Duodenal mucosa (tissue), 2 donors: Measurements from ENCODE around the gene SPINK1.
A peak's percentile ranks its signal among the peaks of the same experiment; 100 is the strongest.
"Not testable (repeated sequence)": the region's sequence is repeated elsewhere in the genome, so short reads cannot be mapped to it uniquely, and the experiment has no call there.

Experiments used
- H3K27ac ChIP-seq: one replicate; pipeline ENCODE4 v1.7.0; 2013; ENCODE audit warnings: low read depth, low read length
- H3K27me3 ChIP-seq, 2 donors: one replicate each; pipeline ENCODE4 v1.7.0; 2013; ENCODE audit warnings: low read length in 2 of 2, control low read depth in 1 of 2; ENCODE audit not compliant: insufficient read depth in 2 of 2, control insufficient read depth in 1 of 2
- H3K36me3 ChIP-seq, 2 donors: one replicate each; pipeline ENCODE4 v1.7.0; 2013; ENCODE audit warnings: low read length in 2 of 2, control low read depth in 1 of 2; ENCODE audit not compliant: insufficient read depth in 2 of 2, control insufficient read depth in 1 of 2
- H3K4me1 ChIP-seq, 2 donors: one replicate each; pipeline ENCODE4 v1.7.0; 2013; ENCODE audit warnings: low read length in 2 of 2, control low read depth in 1 of 2; ENCODE audit not compliant: insufficient read depth in 2 of 2, control insufficient read depth in 1 of 2
- H3K4me3 ChIP-seq, 2 donors: one replicate each; pipeline ENCODE4 v1.7.0; 2013; ENCODE audit warnings: low read length in 2 of 2, low read depth in 1 of 2
- H3K9ac ChIP-seq, 2 donors: one replicate each; pipeline ENCODE4 v1.7.0; 2013; ENCODE audit warnings: low read length in 2 of 2, low read depth in 1 of 2
- H3K9me3 ChIP-seq, 2 donors: one replicate each; pipeline ENCODE4 v1.7.0; 2013; ENCODE audit warnings: low read length in 2 of 2, control low read depth in 1 of 2; ENCODE audit not compliant: control insufficient read depth in 1 of 2

Gene SPINK1

DNA sequence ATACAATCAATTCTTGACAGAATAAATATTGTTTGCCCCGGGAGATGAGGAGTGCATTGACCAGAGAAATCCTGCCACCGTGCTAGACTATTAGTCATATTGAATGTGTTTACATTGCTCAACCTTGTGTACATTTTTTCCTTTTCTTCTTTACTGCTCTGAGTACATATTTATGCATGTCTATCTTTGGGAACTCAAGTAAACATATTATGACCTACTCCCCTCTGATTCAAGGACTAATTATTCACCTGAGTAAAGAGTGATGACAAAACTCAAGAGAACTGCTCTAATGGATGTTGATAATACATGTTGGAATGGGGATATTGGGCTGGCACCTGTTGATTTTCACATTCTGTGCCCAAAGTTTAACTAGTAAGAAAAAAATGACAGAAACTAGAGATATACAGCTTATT lies 3.9 kb upstream of the SPINK1 start:
- H3K4me3 ChIP-seq: no peak overlapping the region
- no peak overlapping the region for H3K9ac ChIP-seq
- no peaks in the 10 kb centered on the region for H3K9me3 ChIP-seq
- no peaks in the 10 kb centered on the region for H3K27me3 ChIP-seq
- peaks cover 25 to 46% of the 10 kb centered on the region in 2 donors for H3K4me1 ChIP-seq
- no peaks in the 10 kb centered on the region for H3K36me3 ChIP-seq
- no peak overlapping the region for H3K27ac ChIP-seq

DNA sequence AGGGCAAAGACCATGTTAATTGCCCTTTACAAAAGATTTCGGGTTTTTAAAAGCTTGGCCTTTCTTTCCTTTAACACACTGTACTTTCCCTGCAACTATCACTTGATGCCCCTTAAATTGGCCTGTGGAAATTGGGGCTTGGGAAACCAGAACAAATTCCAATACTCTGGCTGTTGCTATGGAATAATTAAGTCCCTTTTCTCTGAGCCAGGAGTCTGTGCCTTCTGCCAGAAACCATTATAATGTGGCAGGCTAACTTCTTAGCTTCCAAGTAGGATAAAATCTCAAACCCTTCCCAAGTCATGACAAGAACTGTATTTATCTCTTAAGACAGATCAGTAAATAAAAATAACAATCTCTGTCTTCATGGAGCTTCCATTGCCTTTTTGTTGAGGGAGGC lies 1.1 kb upstream of the SPINK1 start:
- Histone ChIP-seq H3K27ac (no peak overlapping the region), H3K9me3 (no peaks in the 10 kb centered on the region), H3K9ac (no peak overlapping the region), H3K27me3 (no peaks in the 10 kb centered on the region), H3K4me3 (peak overlapping the region in 1 of 2 donors; percentile 69), H3K4me1 (peaks cover 17 to 39% of the 10 kb centered on the region in 2 donors), H3K36me3 (no peaks in the 10 kb centered on the region)

DNA sequence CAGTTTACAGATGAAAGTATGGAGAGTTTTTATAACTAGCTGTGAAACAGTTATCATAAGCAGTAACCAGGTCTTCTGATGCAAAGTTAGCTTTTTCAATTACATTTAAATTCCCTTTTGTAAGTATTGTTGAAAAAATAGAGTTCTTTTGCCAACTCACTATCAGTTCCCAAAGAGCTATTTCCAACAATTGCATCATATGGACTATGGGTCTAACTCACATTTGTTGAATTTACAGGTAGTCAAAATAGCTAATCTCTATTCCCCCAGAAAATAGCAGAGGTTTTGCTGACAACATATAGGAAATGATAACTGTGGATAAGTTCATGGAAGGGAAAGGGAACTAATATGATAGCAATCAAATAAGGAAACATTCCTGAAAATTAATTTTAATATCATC lies 1.4 kb downstream of the SPINK1 start:
- H3K9ac ChIP-seq: peak overlapping the region; percentile 5 to 52
- H3K36me3 ChIP-seq: no peaks in the 10 kb centered on the region
- H3K27ac ChIP-seq: no peak overlapping the region
- H3K4me3 ChIP-seq: peak overlapping the region; percentile 65 to 69
- peaks cover 14 to 26% of the 10 kb centered on the region in 2 donors for H3K4me1 ChIP-seq
- H3K27me3 ChIP-seq: no peaks in the 10 kb centered on the region
- no peaks in the 10 kb centered on the region for H3K9me3 ChIP-seq

DNA sequence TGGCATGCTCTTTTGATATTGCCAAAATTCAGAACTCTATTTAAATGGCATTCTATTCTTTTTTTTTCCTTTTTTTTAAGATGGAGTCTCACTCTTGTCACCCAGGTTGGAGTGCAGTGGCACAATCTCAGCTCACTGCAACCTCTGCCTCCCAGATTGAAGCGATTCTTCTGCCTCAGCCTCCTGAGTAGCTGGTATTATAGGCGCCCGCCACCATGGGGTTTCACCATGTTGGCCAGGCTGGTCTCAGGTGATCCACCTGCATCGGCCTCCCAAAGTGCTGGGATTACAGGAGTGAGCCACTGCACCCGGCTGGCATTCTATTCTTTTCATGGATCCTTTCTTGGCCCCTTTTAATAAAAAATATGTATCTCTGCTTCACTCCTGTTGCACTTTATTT lies 4.5 kb downstream of the SPINK1 start:
- not testable (repeated sequence) for H3K27me3 ChIP-seq, H3K36me3 ChIP-seq, H3K9me3 ChIP-seq, H3K27ac ChIP-seq, H3K9ac ChIP-seq
- peak overlapping the region; percentile 10 to 19 for H3K4me3 ChIP-seq
- peaks cover 7 to 28% of the 10 kb centered on the region in 2 donors for H3K4me1 ChIP-seq

DNA sequence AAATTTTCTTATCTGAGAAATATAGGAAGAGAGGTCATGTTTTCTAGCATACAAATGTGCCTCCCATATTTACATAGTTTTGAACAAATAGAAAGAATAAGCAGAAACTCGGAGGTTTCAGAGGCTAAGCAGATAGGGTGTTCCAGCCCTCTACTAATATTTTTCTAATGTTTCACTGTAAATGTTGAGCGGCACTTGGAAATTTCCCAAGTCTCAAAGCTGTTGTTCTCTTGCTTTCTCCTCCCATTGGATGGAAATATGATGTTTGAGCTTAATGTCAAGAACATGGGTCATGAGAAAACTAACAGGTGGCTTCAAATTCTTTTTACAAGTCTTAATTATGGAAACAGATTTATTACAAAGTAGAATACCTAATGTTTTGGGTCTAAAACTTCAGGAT lies 5.1 kb downstream of the SPINK1 start:
- no peaks in the 10 kb centered on the region for H3K36me3 ChIP-seq
- H3K9ac ChIP-seq: no peak overlapping the region
- H3K4me3 ChIP-seq: peak overlapping the region in 1 of 2 donors; percentile 10
- H3K27ac ChIP-seq: no peak overlapping the region
- H3K27me3 ChIP-seq: no peaks in the 10 kb centered on the region
- H3K4me1 ChIP-seq: peaks cover under 1 to 28% of the 10 kb centered on the region in 2 donors
- H3K9me3 ChIP-seq: no peaks in the 10 kb centered on the region

DNA sequence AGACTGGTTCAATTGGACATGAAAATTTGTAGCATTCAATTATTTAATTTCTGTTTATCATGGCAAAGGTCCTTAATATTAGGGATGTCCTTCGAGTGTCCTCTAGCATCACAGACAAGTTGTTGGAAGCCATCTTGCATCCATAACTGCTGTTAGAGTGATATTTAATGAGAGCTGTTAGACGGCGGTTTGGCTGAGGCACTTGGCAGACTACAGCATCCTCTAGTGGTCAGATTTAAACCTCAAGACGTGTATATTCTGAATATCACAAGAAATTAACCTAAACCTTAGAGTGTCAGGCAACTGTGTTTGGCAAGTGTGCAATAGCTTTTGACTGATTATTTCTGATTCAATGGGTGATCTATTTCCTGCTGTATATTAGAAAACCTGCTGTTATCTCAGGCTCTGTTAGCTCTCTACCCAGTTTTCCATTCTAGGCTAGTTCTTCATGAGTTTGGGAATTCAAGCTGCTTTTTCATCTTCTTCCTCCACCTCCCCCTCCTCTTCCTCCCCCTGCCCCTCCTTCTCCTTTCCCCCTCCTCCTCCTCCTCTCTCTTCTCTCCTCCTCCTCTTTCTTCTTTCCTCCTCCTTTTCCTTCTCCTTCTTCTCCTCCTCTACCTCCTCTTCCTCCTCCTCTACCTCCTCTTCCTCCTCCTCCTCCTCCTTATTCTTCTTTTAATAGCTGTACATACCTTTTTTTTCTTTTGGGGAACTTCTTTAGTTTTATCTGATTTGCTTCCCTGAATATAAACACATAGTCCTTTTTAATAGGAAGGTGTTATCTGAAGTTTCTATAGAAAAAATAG lies 8.6 kb downstream of the SPINK1 start:
- H3K27ac ChIP-seq: no peak overlapping the region
- no peaks in the 10 kb centered on the region for H3K36me3 ChIP-seq
- H3K4me3 ChIP-seq: no peak overlapping the region
- H3K9ac ChIP-seq: no peak overlapping the region
- peaks cover 0 to 28% of the 10 kb centered on the region in 2 donors for H3K4me1 ChIP-seq
- no peaks in the 10 kb centered on the region for H3K9me3 ChIP-seq
- H3K27me3 ChIP-seq: no peaks in the 10 kb centered on the region

DNA sequence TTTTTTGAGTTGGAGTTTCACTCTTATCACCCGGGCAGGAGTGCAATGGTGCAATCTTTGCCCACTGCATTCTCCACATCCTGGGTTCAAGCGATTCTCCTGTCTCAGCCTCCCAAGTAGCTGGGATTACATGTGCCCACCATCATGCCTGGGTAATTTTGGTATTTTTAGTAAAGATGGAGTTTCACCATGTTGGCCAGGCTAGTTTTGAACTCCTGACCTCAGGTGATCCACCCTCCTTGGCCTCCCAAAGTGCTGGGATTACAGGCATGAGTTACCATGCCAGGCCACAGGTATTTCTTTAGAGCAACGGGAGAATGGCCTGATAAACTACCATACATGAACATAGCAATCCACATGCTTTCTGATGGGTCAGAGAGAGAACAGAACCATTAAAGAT lies 9.2 kb downstream of the SPINK1 start:
- peaks cover 0 to 28% of the 10 kb centered on the region in 2 donors for H3K4me1 ChIP-seq
- not testable (repeated sequence) for H3K27ac ChIP-seq, H3K27me3 ChIP-seq, H3K9ac ChIP-seq, H3K9me3 ChIP-seq, H3K36me3 ChIP-seq, H3K4me3 ChIP-seq

DNA sequence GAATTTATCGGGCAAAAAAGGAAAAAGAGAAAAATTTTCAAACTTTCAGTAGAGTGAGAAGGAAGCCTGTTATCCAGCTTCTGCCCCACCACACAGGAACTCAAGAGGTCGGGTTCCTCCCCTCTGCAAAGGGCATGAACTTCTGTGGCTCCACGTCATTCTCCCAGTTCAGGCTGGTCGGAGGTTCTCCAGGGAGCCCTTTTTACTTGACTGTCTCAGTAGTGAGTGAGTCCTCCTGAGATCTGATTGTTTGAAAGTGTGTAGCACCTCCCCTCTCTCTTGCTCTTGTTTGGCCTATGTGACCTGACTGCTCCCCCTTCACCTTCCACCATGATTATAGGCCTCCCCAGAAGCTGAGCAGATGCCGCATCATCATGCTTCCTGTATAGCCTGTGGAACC lies 9.7 kb downstream of the SPINK1 start:
- H3K4me1 ChIP-seq: peaks cover 0 to 27% of the 10 kb centered on the region in 2 donors
- H3K36me3 ChIP-seq: no peaks in the 10 kb centered on the region
- no peaks in the 10 kb centered on the region for H3K9me3 ChIP-seq
- H3K27ac ChIP-seq: no peak overlapping the region
- no peak overlapping the region for H3K4me3 ChIP-seq
- no peaks in the 10 kb centered on the region for H3K27me3 ChIP-seq
- no peak overlapping the region for H3K9ac ChIP-seq

DNA sequence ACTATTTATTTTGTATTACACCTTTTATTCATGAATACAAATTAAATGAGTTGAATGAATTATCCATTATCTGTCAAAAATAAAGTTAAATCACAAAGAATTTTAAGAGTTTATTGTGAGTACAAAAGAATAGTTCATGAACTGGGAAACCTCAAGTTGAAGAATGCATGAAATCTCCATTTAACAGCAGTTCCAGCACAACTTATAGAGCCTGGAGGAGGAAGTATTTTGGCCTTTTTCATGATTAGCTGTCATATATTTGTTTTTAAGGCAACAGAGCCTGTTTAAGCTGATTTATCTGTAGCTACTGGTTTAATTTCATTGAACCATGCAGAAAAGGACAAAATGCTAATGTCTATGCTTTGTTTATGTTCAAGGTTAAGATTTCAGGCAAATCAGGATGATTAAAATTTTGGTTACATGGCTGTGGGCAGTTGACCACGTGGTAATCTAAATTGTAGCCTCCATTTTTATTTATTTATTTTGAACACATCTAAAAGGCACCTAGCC lies 12.2 kb downstream of the SPINK1 start:
- Histone ChIP-seq H3K4me1 (peaks cover 0 to 13% of the 10 kb centered on the region in 2 donors), H3K9me3 (no peaks in the 10 kb centered on the region), H3K36me3 (no peaks in the 10 kb centered on the region), H3K27ac (no peak overlapping the region), H3K9ac (no peak overlapping the region), H3K27me3 (no peaks in the 10 kb centered on the region), H3K4me3 (no peak overlapping the region)

DNA sequence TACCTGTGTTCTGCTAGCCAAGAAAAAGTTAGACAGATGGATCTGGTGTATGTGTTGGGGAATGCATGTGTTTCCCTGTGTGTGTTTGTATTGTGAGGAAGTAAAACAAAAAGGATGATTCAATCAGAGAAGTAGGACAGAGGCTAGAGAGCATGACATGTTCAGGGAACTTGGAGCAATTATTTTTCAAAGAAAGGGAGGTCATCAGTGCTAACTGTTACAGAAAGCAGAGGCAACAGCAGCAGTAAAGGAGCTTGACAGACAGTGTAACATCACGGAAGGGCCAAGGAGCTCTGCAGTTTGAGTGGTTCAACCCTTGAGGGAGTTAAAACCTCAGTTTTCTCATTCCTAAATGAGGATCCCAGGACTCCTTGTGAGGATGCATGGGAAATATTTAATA lies 13.2 kb downstream of the SPINK1 start:
- H3K27me3 ChIP-seq: no peaks in the 10 kb centered on the region

More for the DNA sequence above, 13.2 kb downstream of the SPINK1 start:
- H3K4me3 ChIP-seq: no peak overlapping the region
- no peaks in the 10 kb centered on the region for H3K36me3 ChIP-seq
- H3K9me3 ChIP-seq: no peaks in the 10 kb centered on the region
- peaks cover 0 to 3% of the 10 kb centered on the region in 2 donors for H3K4me1 ChIP-seq
- no peak overlapping the region for H3K9ac ChIP-seq
- H3K27ac ChIP-seq: no peak overlapping the region
